H1 (cell line): ENCODE results near the gene AVPR1B. TPM values are rescaled to one million over a fixed set of nuclear protein-coding genes. Genes with fewer than 3 reads are reported as not detected.

Experiments used
- CHD1 ChIP-seq: IDR thresholded peaks from 2 replicates; pipeline ENCODE4 v1.6.1; 2012; ENCODE audit warnings: low read depth, low read length, improper control_type of control experiment
- HDAC6 ChIP-seq: IDR thresholded peaks from one replicate; pipeline ENCODE4 v1.7.1; 2012; ENCODE audit warnings: low read depth, mild to moderate bottlenecking, inconsistent platforms, low read length, moderate library complexity
- polyA plus RNA-seq, 7 experiments: library from polyadenylated mRNA; depleted of rRNA in 3 of 7; stranded (reverse) in 5 of 7; unstranded in 2 of 7; fragments of >200 nt in 5 of 7; fragments of 200-250 nt in 2 of 7; gene quantifications; 1 replicate in 5 of 7; 2 replicates in 1 of 7; 4 replicates in 1 of 7; pipeline versions ENCODE4 v1.2.1 to v1.2.3, GENCODE V29; 2011 to 2013; ENCODE audit warnings: missing spikeins in 2 of 7, mixed read lengths in 2 of 7
- total RNA-seq: library from RNA; stranded (reverse); fragmentation: NEBNext Ultra II Directional; extraction: Animal tissue kit (Norgen Biotek cat#: 25700); gene quantifications from 2 replicates; pipeline ENCODE4 v1.2.1, GENCODE V29; 2021

Gene AVPR1B
- total and polyA plus RNA-seq, 2 of the 8 experiments (the other 6 are each of a cell fraction or from before 2014, with no cell fraction given), result 0.29 to 0.50 TPM

DNA sequence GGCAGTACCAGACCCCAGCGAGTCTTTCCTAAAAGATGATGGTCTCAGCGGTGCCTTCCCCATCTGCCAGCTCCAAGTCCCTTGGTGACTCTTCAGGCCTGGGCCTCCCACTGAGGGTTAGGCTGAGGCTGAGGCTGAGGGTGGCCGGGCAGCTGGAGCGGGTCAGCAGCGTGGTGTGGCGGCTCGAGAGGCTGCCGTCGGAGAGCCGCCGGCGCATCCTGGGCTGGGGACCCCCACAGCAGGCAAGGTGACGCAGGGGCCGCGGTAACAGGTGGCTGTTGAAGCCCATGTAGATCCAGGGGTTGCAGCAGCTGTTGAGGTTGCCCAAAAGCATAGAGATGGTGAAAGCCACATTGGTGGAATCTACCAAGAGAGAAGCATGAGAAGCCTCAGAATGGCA is 7.0 kb downstream of the AVPR1B start (continued):
- TF ChIP-seq HDAC6, result no peak
- no peak for TF ChIP-seq CHD1
